ENCODE data around the gene SERPINA1. TPM values are rescaled to one million over a fixed set of nuclear protein-coding genes. Genes with fewer than 3 reads are reported as not detected.

SERPINA1 gene
- total RNA-seq, 1 donor from 2014 or later = not detected

DNA sequence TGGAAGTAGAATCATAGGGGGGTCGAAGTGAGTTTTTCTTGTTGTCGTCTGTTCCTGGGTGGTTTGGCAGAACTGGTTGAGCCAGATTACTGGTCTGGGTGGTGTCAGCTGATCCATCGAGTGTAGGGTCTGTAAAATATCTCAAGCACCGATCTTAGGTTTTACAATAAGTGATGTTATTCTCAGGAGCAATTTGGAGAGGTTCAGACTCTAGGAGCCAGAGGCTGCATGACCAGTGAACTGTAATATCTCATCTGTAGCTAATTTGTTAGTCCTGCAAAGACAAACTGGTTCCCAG is 9.7 kb upstream of the SERPINA1 start:
- no peak for DNase-seq (ENCODE audit: low read depth in 2 of 2)

DNA sequence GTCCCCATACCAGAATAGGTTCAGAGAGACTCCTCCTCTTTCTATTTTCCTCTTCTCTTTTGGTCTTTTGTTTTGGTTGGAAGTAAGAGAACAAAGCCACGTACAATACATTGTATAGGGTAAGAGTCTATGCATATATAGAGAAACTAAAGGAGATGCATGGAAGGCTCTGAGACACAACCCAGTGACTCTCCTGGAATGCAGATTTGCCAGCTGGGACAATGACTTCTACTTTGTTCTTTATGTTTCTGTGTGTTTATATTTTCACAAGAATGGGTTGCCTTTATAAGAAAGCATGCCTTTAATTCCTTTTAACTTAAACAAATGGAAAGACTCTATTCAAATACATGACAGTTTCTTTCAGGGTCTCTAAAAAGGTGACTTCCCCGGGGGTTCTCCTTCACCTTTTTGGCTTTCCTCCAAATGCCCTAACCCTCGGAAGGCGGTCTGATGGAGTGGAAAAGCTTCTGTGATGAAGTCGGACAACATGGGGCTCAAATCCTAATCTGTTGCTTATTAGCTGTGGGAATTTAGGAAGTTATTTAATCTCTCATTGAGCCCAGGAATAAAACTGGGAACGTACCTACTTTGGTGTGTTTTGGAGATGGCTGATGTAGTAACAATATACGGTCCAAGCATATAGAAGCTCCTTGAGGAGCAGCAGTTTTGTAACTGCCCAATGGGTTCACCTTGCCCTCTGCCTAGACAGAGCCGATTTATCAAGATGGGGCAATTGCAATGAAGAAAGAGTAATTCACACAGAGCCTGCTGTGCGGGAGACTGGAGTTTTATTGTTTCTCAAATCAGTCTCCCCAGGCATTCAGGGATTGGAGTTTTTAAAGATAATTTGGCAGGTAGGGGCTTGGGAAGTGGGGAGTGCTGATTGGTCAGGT is 9.1 kb upstream of the SERPINA1 start:
- no peak for DNase-seq (ENCODE audit: low read depth in 2 of 2)

DNA sequence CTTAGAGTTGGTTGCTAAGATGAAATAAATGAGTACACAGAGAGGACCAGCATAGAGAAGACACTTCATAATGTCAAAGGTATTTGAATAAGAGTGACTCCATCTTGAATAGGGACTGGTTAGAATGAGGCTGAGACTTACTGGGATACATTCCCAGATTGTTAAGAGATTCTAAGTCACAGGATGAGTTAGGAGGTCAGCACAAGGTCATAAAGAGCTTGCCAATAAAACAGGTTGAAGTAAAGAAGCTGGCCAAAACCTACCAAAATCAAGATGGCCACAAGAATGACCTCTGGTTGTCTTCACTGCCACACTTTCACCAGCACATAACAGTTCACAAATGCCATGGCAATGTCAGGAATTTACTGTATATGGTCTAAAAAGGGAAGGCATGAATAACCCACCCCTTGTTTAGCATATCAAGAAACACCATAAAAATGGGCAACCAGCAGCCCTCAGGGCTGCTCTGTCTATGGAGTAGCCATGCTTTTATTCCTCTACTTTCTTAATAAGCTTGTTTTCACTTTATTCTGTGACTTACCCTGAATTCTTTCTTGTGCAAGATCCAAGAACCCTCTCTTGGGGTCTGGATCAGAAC is 8.3 kb upstream of the SERPINA1 start:
- DNase-seq (ENCODE audit: low read depth in 2 of 2) = no peak

DNA sequence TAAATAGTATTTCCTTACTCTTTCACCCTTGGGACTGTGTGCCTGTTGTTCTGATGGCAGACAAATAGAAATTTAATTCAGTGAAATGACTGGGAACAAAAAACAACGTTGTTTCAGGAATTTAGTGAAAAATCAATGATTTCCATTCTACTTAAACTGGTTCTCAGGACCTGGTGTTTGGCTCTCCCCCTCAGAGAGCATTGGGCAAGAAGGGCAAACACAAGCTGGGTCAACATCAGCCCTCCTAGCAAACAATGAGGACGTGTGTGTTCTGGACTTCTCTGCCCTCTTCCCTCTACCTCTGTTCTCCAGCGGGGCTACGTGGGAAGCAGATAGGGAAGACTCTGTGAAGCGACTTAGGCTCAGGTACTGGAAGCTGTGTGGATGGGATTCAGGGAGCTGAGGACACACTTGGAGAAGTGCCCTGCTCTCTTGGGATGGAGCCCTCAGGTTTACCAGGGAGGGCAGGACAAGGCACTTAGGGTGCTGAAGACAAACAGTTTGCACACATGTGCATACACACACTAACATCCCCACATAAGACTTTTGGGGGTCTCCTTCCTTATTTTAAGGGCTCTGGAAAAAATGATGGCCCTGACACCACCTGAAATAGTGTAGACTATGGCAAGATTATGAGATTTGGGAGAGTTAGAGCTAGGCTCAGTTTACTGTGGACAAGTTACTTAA is 7.6 kb upstream of the SERPINA1 start:
- DNase-seq (ENCODE audit: low read depth in 2 of 2) = no peak

DNA sequence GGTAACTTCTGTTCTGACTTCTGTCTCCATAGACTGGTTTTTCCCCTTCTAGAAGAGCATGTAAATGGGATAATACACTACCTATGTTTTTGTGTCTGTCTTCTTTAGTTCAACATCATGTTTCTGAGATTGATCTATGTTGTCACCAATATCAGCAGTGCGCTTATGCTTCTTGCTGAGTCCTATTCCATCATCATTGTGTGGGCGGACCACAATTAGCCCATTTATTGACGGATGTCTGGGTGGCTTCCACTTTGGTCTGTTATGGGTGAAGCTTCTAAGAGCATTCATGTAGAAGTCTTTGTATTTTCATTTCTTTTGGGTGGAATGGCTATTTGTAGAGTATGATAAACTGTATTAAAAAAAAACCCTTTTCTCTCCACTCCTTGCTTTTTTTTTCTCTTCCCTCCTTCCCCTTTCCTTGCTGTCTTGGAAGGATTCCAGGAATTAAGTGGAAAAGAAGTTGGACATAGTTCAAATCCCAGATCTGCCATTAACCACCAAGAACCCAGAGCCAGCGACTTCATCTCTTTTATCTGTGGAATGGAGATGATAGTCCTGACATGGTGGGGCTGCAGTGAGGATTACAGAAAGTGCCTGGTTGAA is 7.0 kb upstream of the SERPINA1 start:
- no peak for DNase-seq (ENCODE audit: low read depth in 2 of 2)

DNA sequence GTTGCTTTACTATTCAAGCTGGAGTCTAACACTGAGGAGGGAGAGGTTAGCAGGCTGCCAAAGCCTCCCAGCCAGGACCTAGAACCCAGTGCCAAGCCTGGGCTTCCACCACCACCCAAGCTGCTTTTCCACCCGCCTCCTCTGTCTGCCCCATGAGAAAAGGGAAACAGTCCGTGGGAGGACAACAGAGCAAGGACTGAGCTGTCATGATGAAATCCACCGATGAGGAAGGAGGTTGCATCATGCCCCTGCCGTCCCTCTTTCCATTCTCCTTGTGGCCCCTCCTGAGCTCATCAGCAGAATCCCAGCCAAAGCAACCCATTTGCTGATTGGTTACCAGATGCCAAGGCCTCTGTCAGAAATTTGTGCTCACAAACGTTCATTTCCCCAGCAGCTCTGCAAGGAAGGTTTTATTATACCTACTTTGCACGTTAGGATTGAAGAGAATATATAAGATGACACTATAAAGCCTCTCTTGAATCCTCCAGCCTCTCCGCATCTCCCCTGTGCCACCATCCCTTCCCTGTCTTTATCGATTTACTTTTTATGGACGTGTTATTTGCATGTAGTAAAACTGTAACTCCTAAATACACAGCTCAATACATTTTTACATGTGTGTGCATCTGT is 6.3 kb upstream of the SERPINA1 start:
- DNase-seq (ENCODE audit: low read depth in 2 of 2) = no peak

DNA sequence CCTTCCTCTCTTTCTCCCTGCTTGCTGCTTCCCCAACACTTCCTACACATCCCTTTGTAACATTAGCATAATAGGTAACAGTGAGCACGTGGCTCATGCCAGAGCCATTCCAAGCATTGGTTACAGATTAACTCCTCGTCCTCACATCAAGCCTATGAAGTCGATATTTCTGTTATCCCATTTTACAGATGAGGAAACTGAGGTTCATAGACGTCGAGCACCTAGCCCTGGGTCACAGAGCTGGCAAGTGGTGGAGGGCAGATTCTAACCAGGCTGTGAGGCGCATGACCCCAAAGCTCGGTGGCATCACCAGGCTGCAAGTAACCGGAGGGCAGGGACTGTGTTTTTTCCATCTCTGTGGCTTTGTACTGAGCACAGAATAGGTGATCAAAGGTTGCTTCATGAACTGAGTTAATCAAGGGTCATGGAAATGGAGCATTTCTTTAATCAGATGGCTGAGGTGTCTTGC is 5.7 kb upstream of the SERPINA1 start:
- no peak for DNase-seq (ENCODE audit: low read depth in 2 of 2)

DNA sequence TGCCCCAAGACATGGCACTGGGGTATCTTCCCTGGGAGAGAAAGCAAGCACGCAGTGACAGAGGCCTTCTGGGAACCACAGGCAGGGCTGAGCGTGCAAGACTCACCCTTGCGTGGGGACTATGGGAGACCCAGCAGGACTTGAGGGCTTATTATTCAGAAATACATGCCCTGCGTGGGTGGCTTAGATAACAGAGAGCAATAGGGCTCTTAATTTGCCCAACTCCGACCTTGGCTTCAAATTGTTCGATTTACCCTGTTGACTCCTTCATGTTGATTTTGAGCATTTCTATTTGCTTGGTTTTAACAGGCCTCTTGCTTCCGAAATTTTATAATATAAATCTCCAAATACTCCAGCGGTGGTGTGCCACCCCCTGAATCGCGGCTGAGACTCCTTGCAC is 5.1 kb upstream of the SERPINA1 start:
- DNase-seq (ENCODE audit: low read depth in 2 of 2) = no peak

DNA sequence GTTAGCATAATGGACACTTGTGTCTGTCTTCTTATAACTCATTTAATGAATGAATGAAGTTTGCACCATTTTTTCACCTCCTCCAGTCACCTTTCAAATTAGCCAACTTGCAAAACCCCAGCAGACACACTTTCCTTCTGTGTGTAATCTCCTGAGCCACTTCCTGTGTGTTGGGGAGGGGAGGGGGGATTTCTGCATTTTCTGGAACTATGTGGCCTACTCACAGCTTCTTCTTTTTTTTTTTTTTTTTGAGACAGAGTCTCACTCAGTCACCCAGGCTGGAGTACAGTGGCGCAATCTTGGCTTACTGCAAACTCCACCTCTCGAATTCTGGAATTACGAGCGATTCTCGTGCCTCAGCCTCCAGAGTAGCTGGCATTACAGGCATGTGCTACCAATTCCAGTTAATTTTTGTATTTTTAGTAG is 4.1 kb upstream of the SERPINA1 start:
- DNase-seq (ENCODE audit: low read depth in 2 of 2) = no peak

DNA sequence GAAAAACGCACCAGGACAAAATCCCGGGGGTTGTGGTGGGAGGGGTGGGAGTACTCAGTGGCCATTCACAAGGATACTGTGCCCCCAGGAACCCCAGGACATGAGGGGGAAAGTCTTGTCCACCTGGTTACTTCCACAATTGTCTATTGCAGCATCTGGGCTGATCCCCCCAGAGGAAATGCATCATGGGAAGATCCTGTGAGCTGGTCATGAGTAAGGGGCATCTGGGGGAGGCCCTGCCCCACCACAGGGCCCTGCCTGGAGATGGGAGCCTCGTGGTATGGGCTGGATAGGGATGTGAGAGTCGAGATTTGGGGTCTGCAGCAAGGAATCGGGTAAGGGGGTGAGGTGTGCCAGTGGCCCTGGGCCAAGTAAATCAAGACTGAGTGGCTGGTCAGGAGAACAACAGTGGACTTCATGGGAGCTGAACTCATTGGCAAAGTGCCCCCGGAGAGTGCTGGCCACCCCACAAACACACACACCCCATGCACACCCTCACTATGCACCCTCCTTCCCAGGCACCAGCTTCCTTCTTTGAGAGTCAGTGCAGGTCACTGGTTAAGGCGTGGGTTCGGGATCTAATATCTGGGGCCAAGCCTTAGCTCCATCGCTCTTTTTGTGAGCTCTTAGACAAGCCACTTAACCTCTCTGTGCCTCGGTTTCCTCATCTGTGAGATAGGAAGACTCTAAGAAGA is 3.0 kb upstream of the SERPINA1 start:
- DNase-seq (ENCODE audit: low read depth in 2 of 2) = no peak

DNA sequence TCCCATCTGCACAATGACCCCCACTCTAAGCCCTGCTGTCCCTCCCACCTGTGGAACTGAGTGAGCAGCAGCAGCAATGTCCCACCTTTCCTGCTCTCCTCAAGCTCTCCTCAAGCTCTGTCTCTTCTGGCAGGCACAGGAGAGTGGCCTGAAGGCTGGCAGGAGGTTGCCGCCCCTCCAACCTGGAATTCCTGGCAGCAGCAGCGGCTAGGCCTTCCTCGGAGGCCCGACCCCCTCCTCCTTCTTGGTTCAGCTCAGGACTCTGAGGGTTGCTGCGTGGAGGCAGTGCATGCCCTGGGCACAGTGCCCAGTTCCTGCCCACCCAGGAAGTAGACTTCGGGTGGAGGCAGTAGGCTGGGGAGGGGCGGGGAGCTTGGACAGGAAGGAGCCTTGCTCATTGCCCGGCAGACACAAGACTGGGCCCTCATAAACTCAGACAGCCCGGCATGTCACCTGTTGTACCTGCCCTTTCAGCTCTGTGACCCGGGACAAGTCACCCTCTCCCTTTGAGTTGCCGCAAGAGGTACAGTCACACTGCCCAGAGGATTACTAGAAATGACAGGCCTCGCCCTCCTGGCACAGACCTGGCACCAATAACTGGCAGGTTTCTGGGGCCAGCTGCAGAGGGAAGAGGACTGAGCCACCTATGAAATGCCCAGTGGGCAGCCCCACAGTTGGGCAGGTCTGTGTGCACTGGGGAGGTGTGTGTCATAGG is 2.1 kb upstream of the SERPINA1 start:
- no peak for DNase-seq (ENCODE audit: low read depth in 2 of 2)

DNA sequence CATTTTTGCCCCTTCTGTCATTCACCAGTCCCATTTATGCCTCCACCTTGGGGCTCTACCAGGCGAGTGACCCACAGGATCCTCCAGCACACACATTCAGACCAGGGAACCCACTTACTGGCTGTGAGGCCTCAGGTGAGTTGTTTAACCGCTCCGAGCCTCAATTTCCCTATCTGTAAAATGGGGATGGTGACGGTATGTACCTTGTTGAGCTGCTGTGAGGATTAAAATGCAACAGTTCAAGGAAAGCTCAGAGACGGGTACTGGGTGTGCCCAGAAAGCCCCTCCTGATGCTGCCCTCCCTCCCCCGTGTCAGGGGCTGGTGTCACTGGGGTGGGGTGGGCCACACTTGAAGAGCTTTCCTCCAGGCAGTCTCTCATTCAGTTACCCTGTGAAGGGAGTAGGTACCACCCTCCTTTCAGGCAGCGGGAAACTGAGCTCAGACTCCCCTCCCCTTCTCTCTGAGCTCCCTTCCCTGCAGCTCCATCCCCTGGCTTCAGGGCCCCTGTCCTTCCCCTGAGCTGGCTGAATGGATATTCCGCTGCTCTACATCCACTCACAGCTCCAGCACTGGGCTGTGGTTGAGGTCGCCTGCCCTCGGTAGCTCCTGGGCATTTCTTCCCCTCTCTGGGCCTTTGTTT is 1.4 kb upstream of the SERPINA1 start:
- no peak for DNase-seq (ENCODE audit: low read depth in 2 of 2)

DNA sequence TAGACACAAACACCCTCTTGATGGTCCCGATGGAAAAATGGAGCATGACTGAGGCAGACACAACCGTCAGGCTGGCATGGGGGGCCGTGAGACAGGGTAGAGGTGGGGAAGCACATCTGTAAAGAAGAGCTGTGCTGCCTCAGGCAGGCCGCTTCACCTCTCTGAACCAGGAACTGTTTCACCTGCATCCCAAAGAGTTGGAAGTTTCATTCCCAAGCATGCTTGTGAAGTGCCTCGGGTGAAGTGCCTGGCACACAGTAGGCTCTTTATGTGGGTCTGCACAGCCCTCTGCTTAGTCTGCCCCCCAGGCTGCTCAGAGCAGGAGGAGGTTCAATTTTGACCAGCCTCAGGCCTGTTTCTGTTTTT is 685 bp upstream of the SERPINA1 start:
- no peak for DNase-seq (ENCODE audit: low read depth in 2 of 2)

DNA sequence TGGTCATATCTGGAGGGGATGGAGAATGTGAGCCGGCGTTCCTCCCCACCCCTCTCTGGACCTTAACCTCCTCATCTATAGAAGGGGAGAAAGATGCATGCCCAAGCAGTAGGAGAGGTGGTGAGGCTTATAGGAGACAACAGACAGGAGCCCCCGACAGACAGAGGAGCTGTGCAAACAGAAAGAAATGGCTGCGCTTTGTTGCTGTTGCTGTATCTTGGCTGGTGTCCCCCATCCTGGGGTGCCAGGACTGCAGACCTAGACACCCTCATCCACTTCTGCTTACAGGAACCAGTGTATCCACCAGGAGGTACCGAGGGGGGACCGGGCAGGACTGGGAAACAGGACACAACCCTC is 397 bp downstream of the SERPINA1 start:
- no peak for DNase-seq (ENCODE audit: low read depth in 2 of 2)

DNA sequence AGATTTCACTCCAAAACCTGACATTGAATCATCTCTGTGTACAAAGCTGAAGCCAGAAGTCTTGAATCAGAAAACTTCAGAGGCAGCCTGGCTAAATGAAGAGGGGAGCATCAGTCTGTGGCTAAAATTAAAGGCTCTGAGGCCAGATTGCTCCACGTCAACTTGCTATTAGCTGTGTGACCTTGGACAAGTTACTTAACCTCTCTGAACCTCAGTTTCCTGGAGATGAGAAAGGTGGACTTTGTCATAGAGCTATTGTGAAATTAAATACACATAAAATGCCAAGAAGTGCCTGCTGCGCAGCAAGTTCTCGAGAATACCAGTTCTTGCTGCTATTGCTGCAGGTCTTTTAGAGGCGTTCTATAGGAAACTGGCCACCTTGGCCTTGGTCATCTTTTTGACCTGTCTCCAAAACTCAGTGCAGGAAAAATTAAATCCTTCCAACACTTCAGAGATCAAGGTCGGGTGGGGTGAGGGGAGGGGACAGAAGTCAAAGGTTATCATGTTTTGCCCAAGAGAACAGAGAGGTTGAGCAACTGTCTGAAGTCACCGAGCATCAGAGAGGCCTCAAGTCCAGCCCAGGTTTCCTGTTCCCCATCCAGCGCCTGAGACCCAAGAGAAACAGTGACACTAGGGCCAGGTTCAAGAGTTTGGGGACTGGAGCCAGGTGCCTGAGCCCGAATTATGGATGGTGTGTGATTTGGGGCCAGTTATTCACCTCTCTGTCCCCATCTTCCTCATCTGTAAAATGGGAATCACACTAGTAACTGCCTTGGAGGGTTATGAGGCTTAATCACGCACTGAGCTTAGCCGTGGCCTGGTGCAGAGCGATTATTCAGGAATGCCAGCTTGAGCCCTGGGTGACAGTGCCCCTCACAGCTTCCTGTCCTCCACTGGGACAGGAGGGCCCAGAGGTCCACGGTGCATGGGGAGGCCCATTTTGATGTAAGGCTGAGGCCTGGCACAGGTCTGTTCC is 1.1 kb downstream of the SERPINA1 start:
- DNase-seq (ENCODE audit: low read depth in 2 of 2) = no peak

DNA sequence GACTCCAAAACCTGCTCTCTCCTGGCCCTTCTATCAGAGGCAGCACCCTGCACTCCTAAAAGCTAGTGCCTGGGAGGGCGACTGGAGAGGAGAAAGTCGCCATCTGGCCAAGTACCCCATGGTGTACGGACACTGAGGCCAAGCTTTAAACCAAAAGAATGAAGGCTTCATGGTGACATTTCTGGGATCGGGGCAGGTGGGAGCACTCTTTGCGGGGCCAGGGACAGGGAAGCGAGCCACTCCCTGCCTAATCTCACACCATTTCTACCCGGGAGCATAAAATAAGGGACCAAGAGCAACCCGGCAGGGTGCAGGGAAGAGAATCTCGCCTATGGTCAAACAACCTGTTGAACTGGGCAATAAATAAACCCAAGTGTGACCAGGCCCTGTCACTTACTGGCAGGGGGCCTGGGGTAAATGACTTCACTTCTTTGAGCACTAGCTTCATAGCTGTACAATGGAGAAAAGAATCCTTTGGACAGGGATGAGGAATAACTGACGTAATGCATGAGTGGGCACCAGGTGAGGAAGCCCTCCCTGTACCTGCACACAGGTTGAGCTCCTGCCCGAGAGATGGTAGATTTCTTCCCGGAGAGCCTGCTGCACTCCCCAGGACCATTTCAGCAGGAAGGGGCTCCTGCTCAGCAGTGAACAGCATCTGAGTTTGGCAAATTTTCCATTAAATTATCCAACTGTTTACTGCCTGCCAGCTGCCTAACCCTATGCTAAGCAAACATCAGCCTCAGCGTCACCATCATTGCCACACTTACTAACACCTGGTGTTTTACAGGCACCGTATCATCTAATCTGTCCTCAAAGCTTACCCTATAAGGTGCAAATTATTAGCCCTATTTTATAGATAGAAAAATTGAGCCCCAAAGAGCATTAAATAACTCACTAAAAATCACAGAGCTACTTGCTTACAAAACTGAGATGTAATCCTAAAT is 2.0 kb downstream of the SERPINA1 start:
- DNase-seq (ENCODE audit: low read depth in 2 of 2) = no peak

DNA sequence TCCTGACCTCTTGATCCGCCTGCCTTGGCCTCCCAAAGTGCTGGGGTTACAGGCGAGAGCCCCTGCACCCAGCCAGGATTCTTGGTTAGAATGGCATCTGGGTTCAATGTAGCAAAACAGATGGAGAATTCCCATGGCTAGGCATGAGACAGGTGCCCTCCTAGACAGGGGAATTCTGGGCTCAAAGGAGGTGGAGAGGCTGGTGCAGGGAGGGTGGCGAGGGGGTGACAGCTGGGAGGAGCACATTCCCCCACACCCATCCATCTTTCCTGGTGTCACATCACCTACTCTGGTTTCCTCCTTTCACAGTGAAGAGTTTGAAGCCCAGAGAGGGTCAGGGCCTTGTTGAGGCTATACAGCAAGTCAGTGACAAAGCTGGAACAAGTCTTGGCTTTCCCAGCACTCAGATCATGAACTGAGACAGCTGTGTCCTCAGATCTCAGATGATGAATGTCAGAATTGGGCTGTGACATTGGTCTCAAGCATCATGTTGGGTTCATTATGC is 2.8 kb downstream of the SERPINA1 start:
- no peak for DNase-seq (ENCODE audit: low read depth in 2 of 2)

DNA sequence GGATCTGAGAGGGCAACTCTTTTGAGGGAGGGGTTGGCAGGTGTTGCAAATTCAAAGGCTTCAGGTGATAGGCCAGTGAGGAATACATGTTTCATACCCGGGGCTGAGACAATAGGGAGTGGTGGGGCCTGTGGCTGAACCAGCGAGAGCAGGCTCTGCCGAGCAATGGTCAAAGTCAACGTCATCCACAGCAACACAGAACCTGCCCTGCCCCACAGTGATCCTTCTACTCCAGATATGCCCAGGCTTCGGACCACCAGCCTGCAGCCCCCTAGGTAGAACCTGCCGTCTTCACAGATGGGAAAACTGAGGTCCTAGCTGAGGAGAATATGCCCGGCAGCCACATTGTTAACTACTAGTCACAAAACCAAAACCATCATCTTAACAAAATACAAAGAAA is 4.1 kb downstream of the SERPINA1 start:
- DNase-seq (ENCODE audit: low read depth in 2 of 2) = no peak

All from dermis microvascular lymphatic vessel endothelial cell (primary cell).